CD14-positive monocyte (primary cell): ENCODE results near the gene DKKL1. TPM values are rescaled to one million over a fixed set of nuclear protein-coding genes. Genes with fewer than 3 reads are reported as not detected.

Experiments used
- DNase-seq, 3 donors: peaks; one replicate each; pipeline ENCODE4 v3.0.0-alpha.2; 2011 to 2022
- H2AFZ ChIP-seq: 2 replicates; pipeline ENCODE4 v1.6.0; 2012; ENCODE audit warnings: mild to moderate bottlenecking, low read depth, low read length, inconsistent platforms; ENCODE audit not compliant: insufficient read depth, poor library complexity, severe bottlenecking
- H3K27ac ChIP-seq, 2 donors: 1 replicate in 1 of 2; 2 replicates in 1 of 2; pipeline ENCODE4 v1.5.1; 2012 to 2013; ENCODE audit warnings: low read length in 2 of 2, control low read depth in 1 of 2, inconsistent platforms in 1 of 2, low read depth in 1 of 2, mild to moderate bottlenecking in 1 of 2
- H3K27me3 ChIP-seq, 2 donors: one replicate each; pipeline versions ENCODE4 v1.6.0 to v1.6.1; 2011 to 2013; ENCODE audit warnings: low read length in 2 of 2; ENCODE audit not compliant: control insufficient read depth in 2 of 2, insufficient read depth in 2 of 2
- H3K36me3 ChIP-seq, 2 donors: replicated peaks in 1 of 2; 1 replicate in 1 of 2; 2 replicates in 1 of 2; pipeline versions ENCODE4 v1.5.1 to v1.6.1; 2012 to 2013; ENCODE audit warnings: low read length in 2 of 2, control low read depth in 1 of 2, inconsistent platforms in 1 of 2, mild to moderate bottlenecking in 1 of 2; ENCODE audit not compliant: insufficient read depth in 2 of 2, control insufficient read depth in 1 of 2
- H3K4me1 ChIP-seq, 2 donors: 1 replicate in 1 of 2; 2 replicates in 1 of 2; pipeline versions ENCODE4 v1.5.1 to v1.6.1; 2012 to 2013; ENCODE audit warnings: low read length in 2 of 2, control low read depth in 1 of 2, inconsistent platforms in 1 of 2, mild to moderate bottlenecking in 1 of 2, moderate library complexity in 1 of 2; ENCODE audit not compliant: insufficient read depth in 2 of 2, control insufficient read depth in 1 of 2
- H3K4me2 ChIP-seq: replicated peaks from 2 replicates; pipeline ENCODE3; 2012; ENCODE audit warnings: low read length, moderate library complexity, mild to moderate bottlenecking; ENCODE audit not compliant: poor library complexity, severe bottlenecking; ENCODE audit errors: extremely low read depth
- H3K4me3 ChIP-seq, 3 experiments: fragments of 200-600 bp in 1 of 3; sonication (generic) in 1 of 3; replicated peaks in 1 of 3; 1 replicate in 2 of 3; 2 replicates in 1 of 3; pipeline ENCODE4 v1.5.1; 2011 to 2013; ENCODE audit warnings: low read length in 3 of 3, mild to moderate bottlenecking in 3 of 3, control low read depth in 2 of 3, low read depth in 2 of 3, inconsistent platforms in 1 of 3, moderate library complexity in 1 of 3
- H3K79me2 ChIP-seq: 2 replicates; pipeline ENCODE4 v1.6.0; 2012; ENCODE audit warnings: mild to moderate bottlenecking, control low read depth, inconsistent platforms, low read length, moderate library complexity; ENCODE audit not compliant: insufficient read depth
- H3K9ac ChIP-seq: 2 replicates; pipeline ENCODE4 v1.6.0; 2017; ENCODE audit warnings: low read length, mild to moderate bottlenecking; ENCODE audit not compliant: insufficient read depth, poor library complexity, severe bottlenecking
- H3K9me3 ChIP-seq, 2 donors: replicated peaks in 1 of 2; 1 replicate in 1 of 2; 2 replicates in 1 of 2; pipeline versions ENCODE4 v1.5.1 to v1.6.1; 2012 to 2013; ENCODE audit warnings: low read length in 2 of 2, control low read depth in 1 of 2; ENCODE audit not compliant: control insufficient read depth in 1 of 2, insufficient read depth in 1 of 2
- H4K20me1 ChIP-seq: 2 replicates; pipeline ENCODE4 v1.6.0; 2012; ENCODE audit warnings: mild to moderate bottlenecking, low read length, control low read depth, moderate library complexity; ENCODE audit not compliant: insufficient read depth
- H3K27ac Mint-ChIP-seq, 7 donors: one replicate each; pipeline ENCODE4 v1.8.0; 2020; ENCODE audit warnings: mild to moderate bottlenecking in 7 of 7, mixed read lengths in 7 of 7, moderate library complexity in 6 of 7, inconsistent platforms in 2 of 7
- H3K27me3 Mint-ChIP-seq, 3 donors: one replicate each; pipeline ENCODE4 v1.8.0; 2021 to 2022; ENCODE audit warnings: low read depth in 3 of 3, mild to moderate bottlenecking in 3 of 3, mixed read lengths in 3 of 3, moderate library complexity in 3 of 3, inconsistent platforms in 1 of 3
- H3K36me3 Mint-ChIP-seq, 2 donors: one replicate each; pipeline ENCODE4 v1.8.0; 2020; ENCODE audit warnings: mixed read lengths in 2 of 2, inconsistent platforms in 1 of 2, mild to moderate bottlenecking in 1 of 2
- H3K4me1 Mint-ChIP-seq: one replicate; pipeline ENCODE4 v1.8.0; 2020; ENCODE audit warnings: mild to moderate bottlenecking, mixed read lengths
- H3K4me3 Mint-ChIP-seq, 2 donors: one replicate each; pipeline ENCODE4 v1.8.0; 2020; ENCODE audit warnings: mild to moderate bottlenecking in 2 of 2, mixed read lengths in 2 of 2, moderate library complexity in 1 of 2
- H3K9me3 Mint-ChIP-seq, 7 donors: one replicate each; pipeline ENCODE4 v1.8.0; 2020 to 2022; ENCODE audit warnings: mixed read lengths in 7 of 7, mild to moderate bottlenecking in 6 of 7, moderate library complexity in 6 of 7, inconsistent platforms in 2 of 7
- CTCF ChIP-seq: fragments of 200-600 bp; IDR thresholded peaks from one replicate; pipeline ENCODE4 v1.8.0; 2022; ENCODE audit warnings: antibody characterized with exemption, mild to moderate bottlenecking
- WGBS: methylation state at CpG from one replicate; pipeline ENCODE4 v1.1.5; 2013; ENCODE audit warnings: missing lambda C conversion rate; ENCODE audit not compliant: insufficient coverage; 5-methylcytosine and 5-hydroxymethylcytosine counted together
- intact Hi-C, 2 donors: fragments of 100-400 bp; cut with micrococcal nuclease; formaldehyde crosslinking; loops; one replicate each; pipeline versions ENCODE4 v1.15.0 to v1.15.1; 2023
- polyA plus RNA-seq, 3 donors: library from polyadenylated mRNA; depleted of rRNA in 1 of 3; unstranded in 2 of 3; stranded (reverse) in 1 of 3; fragments of 300-500 nt in 2 of 3; fragments of >200 nt in 1 of 3; fragmentation: Illumina TruSeq in 2 of 3; gene quantifications; 1 replicate in 2 of 3; 2 replicates in 1 of 3; pipeline ENCODE4 v1.2.3, GENCODE V29; 2012 to 2021

DKKL1 gene
- polyA plus RNA-seq, 3 donors = not detected

- H3K27ac ChIP-seq = no peak overlapping the region
- Mint-ChIP-seq H3K27ac (peak overlapping the region in 1 of 7 donors; percentile 8), H3K27me3 (peaks cover 2 to 12% (median 5%) of the 10 kb centered on the region in 3 donors), H3K36me3 (no peaks in the 10 kb centered on the region), H3K9me3 (peaks cover 0 to 5% (median 2%) of the 10 kb centered on the region in 7 donors), H3K4me1 (no peaks in the 10 kb centered on the region), H3K4me3 (no peak overlapping the region)
- no peaks in the 10 kb centered on the region for H3K36me3 ChIP-seq
- no peak overlapping the region for H3K9ac ChIP-seq
- no peaks in the 10 kb centered on the region for H3K9me3 ChIP-seq
- no peaks in the 10 kb centered on the region for H3K79me2 ChIP-seq
- H4K20me1 ChIP-seq = no peaks in the 10 kb centered on the region
- no peak overlapping the region for H2AFZ ChIP-seq
- no peak for TF ChIP-seq CTCF
- no peak overlapping the region for H3K4me2 ChIP-seq
- no peaks in the 10 kb centered on the region for H3K4me1 ChIP-seq
- H3K4me3 ChIP-seq = no peak overlapping the region
- no peak for DNase-seq
- intact Hi-C loops = no loop called here
- WGBS = 95% methylated on average over 4 of the region's 15 CpGs
- H3K27me3 ChIP-seq = no peaks in the 10 kb centered on the region
Measured at GRCh38 chr19:49347191-49347590, 16.5 kb upstream of the DKKL1 start.

- Histone ChIP-seq H3K27me3 (no peaks in the 10 kb centered on the region), H3K4me1 (no peaks in the 10 kb centered on the region), H3K9ac (no peak overlapping the region), H3K4me3 (no peak overlapping the region), H3K4me2 (no peak overlapping the region), H2AFZ (no peak overlapping the region), H3K36me3 (no peaks in the 10 kb centered on the region), H4K20me1 (no peaks in the 10 kb centered on the region), H3K9me3 (no peaks in the 10 kb centered on the region), H3K27ac (no peak overlapping the region), H3K79me2 (no peaks in the 10 kb centered on the region)
- H3K27ac Mint-ChIP-seq = no peak overlapping the region
- peaks cover 5 to 15% (median 7%) of the 10 kb centered on the region in 3 donors for H3K27me3 Mint-ChIP-seq
- intact Hi-C loops = no loop called here
- peaks cover 0 to 5% (median 2%) of the 10 kb centered on the region in 7 donors for H3K9me3 Mint-ChIP-seq
- no peak overlapping the region for H3K4me3 Mint-ChIP-seq
- DNase-seq = peak in 2 of 3 donors; percentile 30 to 33
- no CpG with 5 or more reads among the region's 3 CpGs for WGBS
- TF ChIP-seq CTCF = no peak
- no peaks in the 10 kb centered on the region for H3K4me1 Mint-ChIP-seq
- no peaks in the 10 kb centered on the region for H3K36me3 Mint-ChIP-seq
Measured at GRCh38 chr19:49347835-49348234, 15.8 kb upstream of the DKKL1 start.
